ENCODE data around the gene ZNF428. TPM values are rescaled to one million over a fixed set of nuclear protein-coding genes. Genes with fewer than 3 reads are reported as not detected.

Gene ZNF428
- total and polyA plus RNA-seq, 8 donors, result 12.0 to 55.0 (median 19.4) TPM

- Histone ChIP-seq H3K36me3 (no peaks in the 10 kb centered on the region), H3K27ac (peak overlapping the region in 1 of 4 donors; percentile 22), H3K9me3 (no peaks in the 10 kb centered on the region), H3K27me3 (no peaks in the 10 kb centered on the region), H3K4me1 (no peaks in the 10 kb centered on the region), H3K4me3 (no peak overlapping the region)
- FAIRE-seq (no peak), ATAC-seq (no peak), DNase-seq (no peak)
- intact Hi-C loops (cut with DNase I), result loop anchor here in 1 of 3 donors (5.0 kb wide), 1 partner anchor 112 kb away; no protein-coding TSS in a partner anchor
- WGBS, 2 donors, result 65 to 66% methylated on average over 7 of the region's 7 CpGs
- TF ChIP-seq CTCF (IDR thresholded peaks at IDR 0.05), result no peak
Measured at GRCh38 chr19:43664018-43664417, 44.6 kb upstream of the ZNF428 start.

GRCh38 chr19:43662487-43662886, 43.1 kb upstream of the ZNF428 start:
- Histone ChIP-seq H3K36me3 (no peaks in the 10 kb centered on the region), H3K4me3 (no peak overlapping the region), H3K27ac (no peak overlapping the region), H3K27me3 (no peaks in the 10 kb centered on the region), H3K9me3 (no peaks in the 10 kb centered on the region), H3K4me1 (no peaks in the 10 kb centered on the region)
- DNase-seq (no peak), ATAC-seq (peak in 2 of 4 donors; percentile 30 to 34), FAIRE-seq (no peak)
- no peak for TF ChIP-seq CTCF (IDR thresholded peaks at IDR 0.05)
- intact Hi-C loops (cut with DNase I), result loop anchor here in 1 of 3 donors (5.0 kb wide), 1 partner anchor 110 kb away; no protein-coding TSS in a partner anchor
- 74 to 91% methylated on average over 6 of the region's 6 CpGs for WGBS, 2 donors

- ATAC-seq (no peak), DNase-seq (no peak), FAIRE-seq (no peak)
- H3K4me3 ChIP-seq, result no peak overlapping the region
- no peaks in the 10 kb centered on the region for H3K36me3 ChIP-seq
- intact Hi-C loops (cut with DNase I), result loop anchor here in 1 of 3 donors (5.0 kb wide), 1 partner anchor 109 kb away; no protein-coding TSS in a partner anchor
- no peak overlapping the region for H3K27ac ChIP-seq
- TF ChIP-seq CTCF (IDR thresholded peaks at IDR 0.05), result no peak
- H3K9me3 ChIP-seq, result no peaks in the 10 kb centered on the region
- H3K27me3 ChIP-seq, result no peaks in the 10 kb centered on the region
- WGBS, 2 donors, result 86 to 87% methylated on average over 6 of the region's 6 CpGs
- no peaks in the 10 kb centered on the region for H3K4me1 ChIP-seq
Measured at GRCh38 chr19:43660971-43661360, 41.5 kb upstream of the ZNF428 start.

- intact Hi-C loops (cut with DNase I), result loop anchor here in 1 of 3 donors (5.0 kb wide), 1 partner anchor 108 kb away; no protein-coding TSS in a partner anchor
- no peaks in the 10 kb centered on the region for H3K36me3 ChIP-seq
- ATAC-seq (no peak), FAIRE-seq (no peak), DNase-seq (no peak)
- H3K27me3 ChIP-seq, result no peaks in the 10 kb centered on the region
- H3K9me3 ChIP-seq, result no peaks in the 10 kb centered on the region
- no peak overlapping the region for H3K27ac ChIP-seq
- no peak for TF ChIP-seq CTCF (IDR thresholded peaks at IDR 0.05)
- 75 to 76% methylated on average over 7 of the region's 7 CpGs for WGBS, 2 donors
- no peak overlapping the region for H3K4me3 ChIP-seq
- H3K4me1 ChIP-seq, result no peaks in the 10 kb centered on the region
Measured at GRCh38 chr19:43660301-43660970, 41.0 kb upstream of the ZNF428 start.

- no peak overlapping the region for H3K4me3 ChIP-seq
- H3K4me1 ChIP-seq, result no peaks in the 10 kb centered on the region
- ATAC-seq (no peak), FAIRE-seq (no peak), DNase-seq (no peak)
- H3K9me3 ChIP-seq, result no peaks in the 10 kb centered on the region
- no peaks in the 10 kb centered on the region for H3K27me3 ChIP-seq
- TF ChIP-seq CTCF (IDR thresholded peaks at IDR 0.05), result no peak
- 89 to 90% methylated on average over 8 of the region's 8 CpGs for WGBS, 2 donors
- H3K27ac ChIP-seq, result no peak overlapping the region
- H3K36me3 ChIP-seq, result no peaks in the 10 kb centered on the region
- intact Hi-C loops (cut with DNase I), result loop anchor here in 1 of 3 donors (10.0 kb wide), 1 partner anchor 214 kb away; no protein-coding TSS in a partner anchor
Measured at GRCh38 chr19:43658494-43658893, 39.1 kb upstream of the ZNF428 start.

Measured in pancreas (tissue), 10 donors.